NT2/D1 (cell line): ENCODE results near the gene CFAP210.

Source experiments
- SUZ12 ChIP-seq: IDR thresholded peaks from 2 replicates; pipeline ENCODE4 v1.6.1; 2011; ENCODE audit not compliant: insufficient read length, insufficient read depth; ENCODE audit errors: extremely low read depth
- ZNF274 ChIP-seq: IDR thresholded peaks from 2 replicates; pipeline ENCODE4 v1.6.1; 2011; ENCODE audit warnings: mild to moderate bottlenecking, low read depth, low read length

DNA sequence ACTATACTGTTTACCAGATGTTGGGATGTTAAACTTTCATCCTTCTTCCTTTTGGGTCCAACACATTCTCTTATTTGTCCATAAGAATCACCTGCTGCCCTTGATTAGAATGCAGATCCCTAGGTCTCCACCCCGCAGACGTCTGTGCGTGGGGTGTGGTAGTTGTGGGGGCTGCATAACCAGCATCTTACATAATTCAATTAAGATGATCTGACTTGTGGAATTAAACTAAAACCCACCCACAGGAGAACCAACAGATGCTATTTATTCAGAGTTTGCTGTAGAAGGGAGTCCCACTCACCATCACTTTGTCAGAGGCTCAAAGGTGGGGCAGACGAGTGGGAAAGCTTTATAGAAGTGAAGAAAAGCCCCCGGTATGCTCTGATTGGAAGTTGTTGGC lies 37.9 kb upstream of the CFAP210 start:
- TF ChIP-seq SUZ12 (no peak), ZNF274 (no peak)
